Nucleus accumbens (tissue), 56 donors: Measurements from ENCODE around the gene PNCK.

Experiments used
- DNase-seq, 56 donors: peaks; one replicate each; lab custom pipeline; 2025; lab: John Stamatoyannopoulos, UW

PNCK gene

GRCh38 chrX:153633048-153633447 is 40.6 kb downstream of the PNCK start:
- DNase-seq = no peak

GRCh38 chrX:153632595-153632946 is 41.0 kb downstream of the PNCK start:
- no peak for DNase-seq

GRCh38 chrX:153631907-153632594 is 41.6 kb downstream of the PNCK start:
- DNase-seq = no peak

GRCh38 chrX:153631346-153631745 is 42.3 kb downstream of the PNCK start:
- no peak for DNase-seq

- DNase-seq = no peak
These were observed 44.9 kb downstream of the PNCK start for GRCh38 chrX:153628665-153629064.

- no peak for DNase-seq
These were observed 45.5 kb downstream of the PNCK start for GRCh38 chrX:153628129-153628528.

GRCh38 chrX:153627675-153628111 is 45.9 kb downstream of the PNCK start:
- DNase-seq = peak in 6 of 56 donors; percentile 11 to 46 (median 18)

- DNase-seq = no peak
These were observed 46.5 kb downstream of the PNCK start for GRCh38 chrX:153626863-153627674.

GRCh38 chrX:153626025-153626633 is 47.5 kb downstream of the PNCK start:
- no peak for DNase-seq

- peak in 1 of 56 donors; percentile 37 for DNase-seq
These were observed 48.2 kb downstream of the PNCK start for GRCh38 chrX:153625271-153626024.

GRCh38 chrX:153624196-153625091 is 49.2 kb downstream of the PNCK start:
- DNase-seq = no peak

GRCh38 chrX:153623310-153624029 is 50.1 kb downstream of the PNCK start:
- DNase-seq = no peak

- DNase-seq = no peak
These were observed 50.8 kb downstream of the PNCK start for GRCh38 chrX:153622661-153623309.

- DNase-seq = no peak
These were observed 51.5 kb downstream of the PNCK start for GRCh38 chrX:153621949-153622598.

GRCh38 chrX:153620576-153620975 is 53.0 kb downstream of the PNCK start:
- DNase-seq = no peak
